Osteocyte (in vitro differentiated cells): Measurements from ENCODE around the gene BRAT1. TPM values are rescaled to one million over a fixed set of nuclear protein-coding genes. Genes with fewer than 3 reads are reported as not detected.
"Not testable (repeated sequence)": the region's sequence is repeated elsewhere in the genome, so short reads cannot be mapped to it uniquely, and the experiment has no call there.

ENCODE experiments used
- DNase-seq: peaks from one replicate; pipeline ENCODE4 v3.0.0; 2021; ENCODE audit warnings: mixed read lengths; ENCODE audit not compliant: unreplicated experiment; ENCODE audit errors: extremely low spot score
- H3K27ac Mint-ChIP-seq: one replicate; pipeline ENCODE4 v1.8.0; 2021; ENCODE audit warnings: mild to moderate bottlenecking, mixed read lengths; ENCODE audit not compliant: unreplicated experiment
- H3K27me3 Mint-ChIP-seq: one replicate; pipeline ENCODE4 v1.8.0; 2021; ENCODE audit warnings: mixed read lengths; ENCODE audit not compliant: unreplicated experiment
- H3K36me3 Mint-ChIP-seq: one replicate; pipeline ENCODE4 v1.8.0; 2021; ENCODE audit warnings: mixed read lengths; ENCODE audit not compliant: unreplicated experiment
- H3K4me1 Mint-ChIP-seq: one replicate; pipeline ENCODE4 v1.8.0; 2021; ENCODE audit warnings: mixed read lengths; ENCODE audit not compliant: unreplicated experiment
- H3K4me3 Mint-ChIP-seq: one replicate; pipeline ENCODE4 v1.8.0; 2021; ENCODE audit warnings: mild to moderate bottlenecking, moderate library complexity, mixed read lengths; ENCODE audit not compliant: unreplicated experiment
- H3K9me3 Mint-ChIP-seq: one replicate; pipeline ENCODE4 v1.8.0; 2021; ENCODE audit warnings: mixed read lengths; ENCODE audit not compliant: unreplicated experiment
- total RNA-seq: library from RNA; stranded (reverse); gene quantifications from 2 replicates; pipeline ENCODE4 v1.2.1, GENCODE V29; 2021
- TF ChIP-seq, protein P1 (sequence below): fragments of 200-600 bp; sonication (generic); IDR thresholded peaks from 2 replicates; pipeline ENCODE4 v1.5.0; 2021; ENCODE audit warnings: antibody characterized with exemption, mild to moderate bottlenecking, moderate library complexity

The BRAT1 gene
- total RNA-seq, 1 donor from 2014 or later, result 27.8 TPM

DNA sequence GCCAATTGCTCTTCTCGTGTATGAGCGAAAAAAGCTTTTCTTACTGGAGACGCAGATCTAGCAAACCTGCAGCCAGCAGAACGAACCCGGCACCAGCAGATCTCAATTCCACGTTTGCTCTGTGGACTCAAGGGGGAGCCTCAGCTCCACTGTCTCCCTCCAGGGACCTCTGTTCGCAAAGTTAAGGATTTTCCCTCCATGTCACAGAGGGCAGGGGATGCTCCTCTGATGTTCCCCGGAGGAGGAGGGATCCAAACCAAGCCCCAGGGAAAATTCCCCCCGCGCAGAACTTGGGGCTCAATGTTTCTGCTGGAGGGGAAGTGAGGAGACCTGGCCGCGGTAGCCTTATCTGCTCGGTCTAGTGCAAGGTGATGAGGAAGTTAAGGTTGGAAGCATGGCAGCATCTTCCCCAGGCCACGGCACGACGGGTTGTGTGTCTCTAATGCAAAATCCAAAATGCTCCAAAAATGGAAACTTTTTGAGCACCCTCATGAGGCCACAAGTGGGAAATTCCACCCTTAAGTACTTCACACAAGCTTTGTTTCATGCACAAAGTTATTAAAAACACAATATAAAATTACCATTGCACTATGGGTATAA, 12.5 kb upstream of the BRAT1 start:
- H3K4me1 Mint-ChIP-seq, result peaks cover 19% of the 10 kb centered on the region
- H3K9me3 Mint-ChIP-seq, result no peaks in the 10 kb centered on the region
- H3K4me3 Mint-ChIP-seq, result no peak overlapping the region
- TF ChIP-seq, protein P1, sequence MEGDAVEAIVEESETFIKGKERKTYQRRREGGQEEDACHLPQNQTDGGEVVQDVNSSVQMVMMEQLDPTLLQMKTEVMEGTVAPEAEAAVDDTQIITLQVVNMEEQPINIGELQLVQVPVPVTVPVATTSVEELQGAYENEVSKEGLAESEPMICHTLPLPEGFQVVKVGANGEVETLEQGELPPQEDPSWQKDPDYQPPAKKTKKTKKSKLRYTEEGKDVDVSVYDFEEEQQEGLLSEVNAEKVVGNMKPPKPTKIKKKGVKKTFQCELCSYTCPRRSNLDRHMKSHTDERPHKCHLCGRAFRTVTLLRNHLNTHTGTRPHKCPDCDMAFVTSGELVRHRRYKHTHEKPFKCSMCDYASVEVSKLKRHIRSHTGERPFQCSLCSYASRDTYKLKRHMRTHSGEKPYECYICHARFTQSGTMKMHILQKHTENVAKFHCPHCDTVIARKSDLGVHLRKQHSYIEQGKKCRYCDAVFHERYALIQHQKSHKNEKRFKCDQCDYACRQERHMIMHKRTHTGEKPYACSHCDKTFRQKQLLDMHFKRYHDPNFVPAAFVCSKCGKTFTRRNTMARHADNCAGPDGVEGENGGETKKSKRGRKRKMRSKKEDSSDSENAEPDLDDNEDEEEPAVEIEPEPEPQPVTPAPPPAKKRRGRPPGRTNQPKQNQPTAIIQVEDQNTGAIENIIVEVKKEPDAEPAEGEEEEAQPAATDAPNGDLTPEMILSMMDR, result peak; percentile 66
- no peaks in the 10 kb centered on the region for H3K27me3 Mint-ChIP-seq
- DNase-seq, result no peak
- peaks cover 13% of the 10 kb centered on the region for H3K36me3 Mint-ChIP-seq
- H3K27ac Mint-ChIP-seq, result no peak overlapping the region

DNA sequence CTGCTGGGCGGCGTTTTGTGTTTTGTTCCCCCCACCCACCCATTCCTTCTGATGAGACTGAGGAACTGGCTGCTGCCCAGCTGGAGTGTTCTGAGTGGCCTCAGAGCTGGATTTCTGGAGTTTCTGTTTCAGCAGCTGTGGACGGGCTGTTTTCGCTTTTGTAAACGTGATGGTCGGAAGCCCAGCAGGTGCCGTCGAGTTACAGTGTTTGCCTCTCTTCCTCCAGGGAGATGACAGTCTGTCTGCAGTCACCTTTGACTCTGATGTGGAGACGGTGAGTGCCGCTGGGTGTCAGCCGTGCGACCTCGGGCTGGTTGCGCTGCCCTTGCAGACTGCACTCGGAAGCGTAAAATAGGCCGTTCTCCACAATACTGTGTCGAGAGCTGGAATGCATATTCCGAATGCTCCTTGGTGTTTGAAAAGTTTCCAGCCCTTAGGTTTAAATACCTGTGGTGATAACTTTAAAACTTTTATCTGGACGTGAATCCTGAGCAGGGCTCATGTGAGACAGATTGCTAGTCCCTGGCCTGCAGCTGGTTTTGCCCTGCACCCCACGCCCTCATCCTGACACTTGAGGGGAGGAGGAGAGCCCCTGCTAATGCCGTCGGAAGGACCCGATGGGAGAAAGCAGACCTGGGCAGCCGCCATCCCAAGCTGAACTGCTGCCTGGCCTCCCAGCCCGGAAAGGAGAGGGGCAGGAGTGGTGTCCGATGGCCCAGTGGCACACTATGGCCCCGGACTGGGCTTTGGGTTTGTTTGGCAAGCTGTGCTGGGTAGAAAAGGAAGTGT, 11.8 kb upstream of the BRAT1 start:
- peaks cover 9% of the 10 kb centered on the region for H3K36me3 Mint-ChIP-seq
- TF ChIP-seq, protein P1, result no peak
- no peaks in the 10 kb centered on the region for H3K27me3 Mint-ChIP-seq
- H3K27ac Mint-ChIP-seq, result peak overlapping the region; percentile 66
- no peaks in the 10 kb centered on the region for H3K9me3 Mint-ChIP-seq
- DNase-seq, result no peak
- H3K4me1 Mint-ChIP-seq, result peaks cover 21% of the 10 kb centered on the region
- peak overlapping the region; percentile 43 for H3K4me3 Mint-ChIP-seq

DNA sequence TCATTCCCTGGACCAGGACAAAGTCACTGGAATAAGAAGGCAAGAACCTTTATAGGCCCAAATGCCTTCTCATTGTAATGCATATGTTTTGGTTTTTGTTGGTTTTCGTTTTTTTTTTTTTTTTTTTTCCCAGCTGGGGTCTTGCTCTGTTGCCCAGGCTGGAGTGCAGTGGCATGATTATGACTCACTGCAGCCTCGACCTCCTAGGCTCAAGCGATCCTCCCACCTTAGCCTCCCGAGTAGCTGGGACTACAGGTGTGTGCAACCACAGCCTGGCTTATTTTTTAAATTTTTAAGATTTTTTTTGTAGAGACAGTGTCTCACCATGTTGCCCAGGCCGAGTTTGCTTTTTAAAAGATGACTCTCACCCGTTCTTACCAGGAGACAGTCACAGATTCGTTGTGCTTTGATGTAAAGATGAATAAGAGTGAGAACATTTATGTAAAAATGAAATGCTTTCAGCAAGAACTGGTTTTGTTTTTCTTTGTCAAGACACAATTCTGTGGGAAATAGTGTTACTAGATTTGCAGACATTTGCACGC, 11.1 kb upstream of the BRAT1 start:
- no peak for DNase-seq
- Mint-ChIP-seq H3K9me3 (no peaks in the 10 kb centered on the region), H3K4me1 (peaks cover 26% of the 10 kb centered on the region), H3K27me3 (no peaks in the 10 kb centered on the region), H3K4me3 (peak overlapping the region; percentile 43), H3K27ac (peak overlapping the region; percentile 66), H3K36me3 (peaks cover 8% of the 10 kb centered on the region)
- TF ChIP-seq, protein P1, result no peak

DNA sequence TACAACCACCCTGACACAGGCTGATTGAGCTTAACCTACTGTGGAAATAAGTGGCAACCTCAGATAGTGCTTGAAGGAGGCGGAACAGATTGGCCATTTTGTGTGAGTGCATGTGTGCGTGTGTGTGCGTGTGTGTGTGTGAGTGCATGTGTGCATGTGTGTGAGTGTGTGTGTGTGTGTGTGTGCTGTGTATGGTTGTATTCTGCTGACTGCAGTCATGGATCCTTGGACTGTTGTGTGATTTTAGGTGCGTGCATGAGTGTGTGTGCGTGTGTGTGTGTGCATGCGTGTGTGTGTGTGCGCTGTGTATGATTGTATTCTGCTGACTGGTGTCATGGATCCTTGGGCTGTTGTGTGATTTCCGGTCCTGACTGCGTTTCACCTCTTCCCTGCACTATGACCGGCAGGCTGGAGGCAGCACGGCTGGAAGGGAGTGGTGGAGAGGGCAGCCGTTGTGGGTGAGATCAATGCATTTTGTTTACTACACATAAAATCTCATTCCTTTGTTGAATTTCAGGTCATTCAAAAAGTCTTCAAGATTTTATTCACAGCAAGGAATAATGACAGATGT, 9.7 kb upstream of the BRAT1 start:
- TF ChIP-seq, protein P1, result no peak
- Mint-ChIP-seq H3K27me3 (no peaks in the 10 kb centered on the region), H3K9me3 (no peaks in the 10 kb centered on the region), H3K36me3 (peaks cover 6% of the 10 kb centered on the region), H3K4me1 (peaks cover 28% of the 10 kb centered on the region), H3K27ac (no peak overlapping the region), H3K4me3 (no peak overlapping the region)
- DNase-seq, result no peak

DNA sequence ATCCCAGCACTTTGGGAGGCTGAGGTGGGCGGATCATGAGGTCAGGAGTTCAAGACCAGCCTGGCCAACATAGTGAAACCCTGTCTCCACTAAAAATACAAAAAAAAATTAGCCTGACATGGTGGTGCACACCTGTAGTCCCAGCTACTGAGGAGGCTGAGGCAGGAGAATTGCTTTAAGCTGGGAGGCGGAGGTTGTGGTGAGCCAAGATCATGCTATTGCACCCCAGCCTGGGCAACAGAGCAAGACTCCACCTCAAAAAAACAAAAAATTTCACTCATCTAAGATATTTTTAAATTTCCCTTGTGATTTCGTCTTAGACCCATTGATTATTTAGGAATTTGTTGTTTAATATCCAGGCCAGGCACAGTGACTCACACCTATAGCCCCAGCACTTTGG, 8.6 kb upstream of the BRAT1 start:
- not testable (repeated sequence) for H3K4me3 Mint-ChIP-seq, H3K27ac Mint-ChIP-seq, H3K9me3 Mint-ChIP-seq, H3K36me3 Mint-ChIP-seq, DNase-seq, H3K27me3 Mint-ChIP-seq
- peaks cover 32% of the 10 kb centered on the region for H3K4me1 Mint-ChIP-seq
